Muscle of leg (tissue), 11 donors: ENCODE data around the gene ITGA4. TPM values are rescaled to one million over a fixed set of nuclear protein-coding genes. Genes with fewer than 3 reads are reported as not detected.
"Not testable (repeated sequence)": the region's sequence is repeated elsewhere in the genome, so short reads cannot be mapped to it uniquely, and the experiment has no call there.

Experiments used
- DNase-seq: peaks from one replicate; pipeline ENCODE4 v3.0.0; 2013
- H3K27ac ChIP-seq: one replicate; pipeline ENCODE4 v1.5.1; 2013; ENCODE audit warnings: mild to moderate bottlenecking, low read length, control low read depth
- H3K27me3 ChIP-seq: one replicate; pipeline ENCODE4 v1.6.1; 2013; ENCODE audit warnings: low read length; ENCODE audit not compliant: control insufficient read depth, insufficient read depth
- H3K36me3 ChIP-seq: one replicate; pipeline ENCODE4 v1.6.1; 2013; ENCODE audit warnings: low read length; ENCODE audit not compliant: control insufficient read depth, insufficient read depth
- H3K4me1 ChIP-seq: one replicate; pipeline ENCODE4 v1.6.1; 2013; ENCODE audit warnings: low read length; ENCODE audit not compliant: control insufficient read depth, insufficient read depth
- H3K4me3 ChIP-seq: one replicate; pipeline ENCODE4 v1.5.1; 2013; ENCODE audit warnings: low read length, control low read depth
- H3K9me3 ChIP-seq: replicated peaks from 2 replicates; pipeline ENCODE4 v1.6.1; 2013; ENCODE audit warnings: low read depth, low read length; ENCODE audit not compliant: control insufficient read depth
- WGBS: methylation state at CpG from one replicate; pipeline ENCODE4 v1.1.5; 2013; ENCODE audit warnings: missing lambda C conversion rate; ENCODE audit not compliant: insufficient coverage; 5-methylcytosine and 5-hydroxymethylcytosine counted together
- polyA plus RNA-seq, 8 donors: library from polyadenylated mRNA; unstranded; fragments of 120-200 nt; gene quantifications; one replicate each; pipeline versions ENCODE4 v1.2.1 to v1.2.3, GENCODE V29; 2013; ENCODE audit warnings: inconsistent platforms in 1 of 8, low replicate concordance in 1 of 8; ENCODE audit not compliant: insufficient read length in 8 of 8, insufficient read depth in 1 of 8
- total RNA-seq: library from RNA; stranded (reverse); fragments of 120-200 nt; gene quantifications from one replicate; pipeline ENCODE4 v1.2.4, GENCODE V29; 2013

The ITGA4 gene
- total and polyA plus RNA-seq, 9 donors: 8.6 to 32.6 (median 20.4) TPM

- Histone ChIP-seq H3K4me3 (no peak overlapping the region), H3K36me3 (no peaks in the 10 kb centered on the region), H3K27me3 (no peaks in the 10 kb centered on the region), H3K27ac (no peak overlapping the region), H3K4me1 (no peaks in the 10 kb centered on the region), H3K9me3 (no peaks in the 10 kb centered on the region)
- 53% methylated on average over 3 of the region's 3 CpGs for WGBS
- DNase-seq: peak; percentile 40
These were observed 26.6 kb upstream of the ITGA4 start for GRCh38 chr2:181430406-181431118.

DNA sequence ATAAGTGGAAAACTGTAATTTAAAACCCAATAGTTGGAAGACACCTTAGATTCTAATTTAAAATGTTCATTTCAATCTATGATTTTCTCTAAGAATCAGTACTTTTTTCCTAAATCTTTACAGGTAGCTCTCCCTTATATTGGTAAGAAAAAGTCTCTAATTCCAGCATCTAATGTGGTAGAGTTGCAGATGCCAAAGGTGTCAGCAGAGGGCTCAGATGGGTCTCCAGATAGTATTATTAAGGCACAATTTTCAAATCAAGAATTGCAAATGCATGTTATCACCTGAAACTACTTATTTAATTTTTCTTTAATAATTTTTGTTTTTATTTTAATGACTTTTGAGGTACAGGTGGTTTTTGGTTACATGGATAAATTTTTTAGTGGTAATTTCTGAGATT lies 25.5 kb upstream of the ITGA4 start:
- H3K27me3 ChIP-seq: no peaks in the 10 kb centered on the region
- H3K36me3 ChIP-seq: no peaks in the 10 kb centered on the region

DNA sequence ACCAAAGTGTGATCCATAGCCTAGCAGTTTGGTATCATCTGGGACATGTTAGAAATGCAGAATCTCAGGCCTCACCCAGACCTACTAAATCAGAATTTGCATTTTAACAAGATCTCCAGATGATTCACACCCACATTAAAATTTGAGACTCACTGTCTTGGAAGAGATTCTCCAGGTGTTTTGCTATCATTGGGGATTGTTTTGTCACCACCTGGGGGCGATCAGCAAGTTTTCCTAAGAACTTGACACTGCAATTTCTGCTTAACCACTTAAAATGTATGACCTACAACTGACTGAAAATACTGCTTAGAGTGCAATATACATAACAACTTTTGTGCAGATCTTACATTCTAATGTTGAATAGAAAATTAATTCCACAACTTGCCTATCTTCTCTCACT lies 18.9 kb upstream of the ITGA4 start:
- H3K9me3 ChIP-seq: no peaks in the 10 kb centered on the region
- H3K36me3 ChIP-seq: no peaks in the 10 kb centered on the region
- no CpG with 5 or more reads among the region's 1 CpG for WGBS
- no peaks in the 10 kb centered on the region for H3K27me3 ChIP-seq
- DNase-seq: no peak
- no peak overlapping the region for H3K4me3 ChIP-seq
- no peaks in the 10 kb centered on the region for H3K4me1 ChIP-seq
- no peak overlapping the region for H3K27ac ChIP-seq

More for the DNA sequence above, 25.5 kb upstream of the ITGA4 start:
- H3K27ac ChIP-seq: no peak overlapping the region
- no peaks in the 10 kb centered on the region for H3K9me3 ChIP-seq
- no peak for DNase-seq
- H3K4me1 ChIP-seq: no peaks in the 10 kb centered on the region
- H3K4me3 ChIP-seq: no peak overlapping the region

GRCh38 chr2:181440344-181440743 lies 16.8 kb upstream of the ITGA4 start:
- 80% methylated on average over 1 of the region's 2 CpGs for WGBS
- no peaks in the 10 kb centered on the region for H3K27me3 ChIP-seq
- H3K9me3 ChIP-seq: no peaks in the 10 kb centered on the region

DNA sequence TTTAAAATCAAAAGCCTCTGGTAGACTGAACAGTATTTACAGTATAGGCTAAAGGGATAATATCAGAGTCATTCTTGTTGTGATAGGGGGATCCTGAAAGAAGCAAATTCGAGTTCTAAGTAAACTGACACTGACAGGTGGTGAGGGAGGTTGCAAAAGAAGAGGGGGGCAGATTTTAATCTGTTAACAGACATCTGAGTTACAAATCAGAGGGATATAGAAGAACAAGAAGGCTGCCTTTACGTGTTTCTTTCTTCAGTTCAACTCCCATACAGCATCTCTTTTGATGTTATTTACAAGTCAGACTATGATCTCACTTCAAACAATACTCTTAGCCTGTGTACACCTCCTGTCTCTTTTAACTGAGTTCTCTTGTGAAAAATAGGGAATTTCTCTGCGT lies 16.3 kb upstream of the ITGA4 start:
- no peaks in the 10 kb centered on the region for H3K36me3 ChIP-seq
- DNase-seq: no peak
- no peak overlapping the region for H3K27ac ChIP-seq
- no peak overlapping the region for H3K4me3 ChIP-seq
- WGBS: 33% methylated on average over 1 of the region's 3 CpGs
- H3K4me1 ChIP-seq: no peaks in the 10 kb centered on the region
- no peaks in the 10 kb centered on the region for H3K27me3 ChIP-seq
- H3K9me3 ChIP-seq: no peaks in the 10 kb centered on the region

More at GRCh38 chr2:181440344-181440743, 16.8 kb upstream of the ITGA4 start:
- DNase-seq: no peak
- Histone ChIP-seq H3K4me3 (no peak overlapping the region), H3K4me1 (no peaks in the 10 kb centered on the region), H3K27ac (no peak overlapping the region), H3K36me3 (no peaks in the 10 kb centered on the region)

DNA sequence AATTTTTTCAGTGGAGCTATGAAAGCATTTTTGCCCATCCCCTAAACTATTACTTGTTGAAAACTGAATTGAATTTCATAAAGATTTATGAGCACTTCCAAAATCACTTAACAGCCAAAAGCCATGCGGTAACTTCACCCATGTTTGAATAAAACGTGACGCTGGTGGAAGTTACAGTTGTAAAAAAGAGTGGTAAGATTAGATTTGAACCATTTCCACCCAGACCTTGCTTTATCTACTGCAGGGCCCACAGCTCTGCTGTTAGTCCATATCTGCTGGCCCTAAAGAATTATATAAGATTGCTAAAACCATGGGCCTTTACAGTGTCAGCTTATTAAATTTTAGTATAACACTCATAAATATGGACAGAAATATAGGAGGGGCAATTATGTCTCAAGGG lies 15.5 kb upstream of the ITGA4 start:
- H3K27me3 ChIP-seq: no peaks in the 10 kb centered on the region
- no peak for DNase-seq
- no peaks in the 10 kb centered on the region for H3K9me3 ChIP-seq
- WGBS: no CpG with 5 or more reads among the region's 3 CpGs
- H3K4me3 ChIP-seq: no peak overlapping the region
- H3K27ac ChIP-seq: no peak overlapping the region
- no peaks in the 10 kb centered on the region for H3K36me3 ChIP-seq
- no peaks in the 10 kb centered on the region for H3K4me1 ChIP-seq

DNA sequence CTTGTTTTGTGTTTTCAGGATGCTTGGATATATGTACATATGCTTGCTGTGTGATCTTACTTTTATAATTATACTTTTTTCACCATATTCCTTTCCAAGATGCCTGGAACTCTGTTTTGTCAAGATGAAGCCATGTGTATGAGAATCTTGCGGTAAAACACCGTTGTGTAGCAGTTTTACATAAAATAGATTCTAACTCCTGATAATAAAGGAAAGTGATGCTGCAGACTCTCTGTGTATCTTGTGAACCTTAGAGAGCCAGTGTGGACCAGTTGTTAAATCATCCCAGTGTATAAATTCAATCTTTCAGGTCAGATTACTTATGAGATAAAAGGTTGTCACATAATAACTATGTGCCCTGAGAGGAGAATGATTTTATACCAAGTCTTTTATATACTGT lies 12.5 kb upstream of the ITGA4 start:
- Histone ChIP-seq H3K27me3 (no peaks in the 10 kb centered on the region), H3K27ac (no peak overlapping the region), H3K9me3 (no peaks in the 10 kb centered on the region), H3K4me1 (no peaks in the 10 kb centered on the region), H3K4me3 (no peak overlapping the region), H3K36me3 (no peaks in the 10 kb centered on the region)
- no peak for DNase-seq
- WGBS: no CpG with 5 or more reads among the region's 2 CpGs

DNA sequence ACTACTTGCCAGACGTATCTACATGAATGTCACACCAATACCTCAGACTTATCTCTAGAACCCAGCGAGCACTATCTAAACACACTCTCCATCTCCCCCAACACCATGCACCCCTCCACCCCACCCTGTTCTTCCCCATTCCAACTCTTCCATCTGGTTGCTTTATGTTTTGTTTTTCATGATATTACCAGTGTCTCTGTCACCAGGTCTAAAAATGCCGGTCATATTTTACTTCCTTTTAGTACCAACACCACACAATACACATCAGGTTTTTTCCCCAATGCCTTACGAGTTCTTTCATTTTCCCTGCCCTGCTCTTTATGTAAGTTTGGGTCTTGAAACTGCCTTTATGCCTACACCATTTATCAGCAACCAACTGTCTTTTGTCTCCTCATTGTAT lies 10.2 kb upstream of the ITGA4 start:
- Histone ChIP-seq H3K36me3 (no peaks in the 10 kb centered on the region), H3K27me3 (no peaks in the 10 kb centered on the region), H3K27ac (no peak overlapping the region), H3K9me3 (no peaks in the 10 kb centered on the region), H3K4me1 (no peaks in the 10 kb centered on the region), H3K4me3 (no peak overlapping the region)
- DNase-seq: no peak
- WGBS: 83% methylated on average over 1 of the region's 4 CpGs

DNA sequence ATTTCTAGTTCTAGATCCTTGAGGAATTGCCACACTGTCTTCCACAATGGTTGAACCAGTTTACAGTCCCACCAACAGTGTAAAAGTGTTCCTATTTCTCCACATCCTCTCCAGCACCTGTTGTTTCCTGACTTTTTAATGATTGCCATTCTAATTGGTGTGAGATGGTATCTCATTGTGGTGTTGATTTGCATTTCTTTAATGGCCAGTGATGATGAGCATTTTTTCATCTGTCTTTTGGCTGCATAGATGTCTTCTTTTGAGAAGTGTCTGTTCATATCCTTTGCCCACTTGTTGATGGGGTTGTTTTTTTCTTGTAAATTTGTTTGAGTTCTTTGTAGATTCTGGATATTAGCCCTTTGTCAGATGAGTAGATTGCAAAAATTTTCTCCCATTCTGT lies 7.9 kb upstream of the ITGA4 start:
- not testable (repeated sequence) for H3K27ac ChIP-seq, H3K36me3 ChIP-seq, H3K4me3 ChIP-seq, H3K9me3 ChIP-seq, H3K4me1 ChIP-seq, H3K27me3 ChIP-seq, DNase-seq

GRCh38 chr2:181454686-181455450 lies 2.3 kb upstream of the ITGA4 start:
- no CpG with 5 or more reads among the region's 6 CpGs for WGBS
- Histone ChIP-seq H3K27me3 (peaks cover 12% of the 10 kb centered on the region), H3K4me3 (no peak overlapping the region), H3K9me3 (no peaks in the 10 kb centered on the region), H3K4me1 (peaks cover 15% of the 10 kb centered on the region), H3K36me3 (no peaks in the 10 kb centered on the region), H3K27ac (no peak overlapping the region)
- DNase-seq: no peak
